SK-N-SH treated with all-trans-retinoic acid at 6 μM for 48 hours (cell line): ENCODE measurements around the gene BTNL9.

Experiments used
- ATAC-seq: fragments of 200-7000 bp; cut with Tn5 transposase; 3 replicates; pipeline ENCODE4 v1.9.1; 2020; ENCODE audit warnings: mild to moderate bottlenecking, moderate library complexity
- ARNTL ChIP-seq: fragments of 450-650 bp; formaldehyde crosslinking; IDR thresholded peaks from 2 replicates; pipeline ENCODE4 v1.5.0; 2020; ENCODE audit warnings: low read depth, mild to moderate bottlenecking, moderate library complexity, borderline replicate concordance
- BACH2 ChIP-seq: fragments of 250-450 bp; sonication (Bioruptor Pico); IDR thresholded peaks from 2 replicates; pipeline ENCODE4 v1.9.0; 2021; ENCODE audit warnings: mild to moderate bottlenecking, borderline replicate concordance
- CSDC2 ChIP-seq: fragments of 250-450 bp; sonication (Bioruptor Pico); IDR thresholded peaks from 2 replicates; pipeline ENCODE4 v1.5.0; 2020; ENCODE audit warnings: mild to moderate bottlenecking, moderate library complexity
- CSRNP3 ChIP-seq: fragments of 250-450 bp; sonication (Bioruptor Pico); IDR thresholded peaks from 2 replicates; pipeline ENCODE4 v1.5.1; 2021; ENCODE audit warnings: mild to moderate bottlenecking, moderate library complexity
- ESRRG ChIP-seq: fragments of 250-450 bp; sonication (Bioruptor Pico); IDR thresholded peaks from 2 replicates; pipeline ENCODE4 v1.6.1; 2021; ENCODE audit warnings: mild to moderate bottlenecking
- GLIS3 ChIP-seq: fragments of 250-450 bp; sonication (Bioruptor Pico); IDR thresholded peaks from 2 replicates; pipeline ENCODE4 v1.5.0; 2020; ENCODE audit warnings: mild to moderate bottlenecking, moderate library complexity
- ISL1 ChIP-seq: fragments of 250-450 bp; sonication (Bioruptor Pico); IDR thresholded peaks from 2 replicates; pipeline ENCODE4 v2.1.2; 2022; ENCODE audit warnings: mild to moderate bottlenecking, moderate library complexity
- OSR1 ChIP-seq: fragments of 250-450 bp; sonication (Bioruptor Pico); IDR thresholded peaks from 2 replicates; pipeline ENCODE4 v1.8.0; 2022; ENCODE audit warnings: moderate library complexity, mild to moderate bottlenecking, inconsistent platforms
- PATZ1 ChIP-seq: fragments of 250-450 bp; sonication (Bioruptor Pico); IDR thresholded peaks from 2 replicates; pipeline ENCODE4 v1.8.0; 2020; ENCODE audit warnings: mild to moderate bottlenecking, moderate library complexity, borderline replicate concordance
- POU6F1 ChIP-seq: fragments of 250-450 bp; sonication (Bioruptor Pico); IDR thresholded peaks from 2 replicates; pipeline ENCODE4 v1.8.0; 2021; ENCODE audit warnings: low read depth, mild to moderate bottlenecking, moderate library complexity, borderline replicate concordance
- PPARA ChIP-seq: fragments of 250-450 bp; sonication (Bioruptor Pico); IDR thresholded peaks from 2 replicates; pipeline ENCODE4 v1.5.0; 2020; ENCODE audit warnings: mild to moderate bottlenecking, borderline replicate concordance
- RARB ChIP-seq: fragments of 250-450 bp; sonication (Bioruptor Pico); IDR thresholded peaks from 2 replicates; pipeline ENCODE4 v1.8.0; 2021; ENCODE audit warnings: mild to moderate bottlenecking, moderate library complexity
- SNAI2 ChIP-seq: fragments of 250-450 bp; sonication (Bioruptor Pico); IDR thresholded peaks from 2 replicates; pipeline ENCODE4 v1.5.0; 2020; ENCODE audit warnings: mild to moderate bottlenecking, moderate library complexity
- TCF4 ChIP-seq: fragments of 250-450 bp; sonication (Bioruptor Pico); IDR thresholded peaks from 2 replicates; pipeline ENCODE4 v1.8.0; 2021; ENCODE audit warnings: mild to moderate bottlenecking, moderate library complexity, borderline replicate concordance
- TOX ChIP-seq: fragments of 250-450 bp; sonication (Bioruptor Pico); IDR thresholded peaks from 2 replicates; pipeline ENCODE4 v1.8.0; 2021; ENCODE audit warnings: mild to moderate bottlenecking, moderate library complexity, borderline replicate concordance
- TSHZ2 ChIP-seq: fragments of 250-450 bp; sonication (Bioruptor Pico); IDR thresholded peaks from 2 replicates; pipeline ENCODE4 v1.5.0; 2020; ENCODE audit warnings: mild to moderate bottlenecking, moderate library complexity
- ZC3H10 ChIP-seq: fragments of 250-450 bp; sonication (Bioruptor Pico); IDR thresholded peaks from 2 replicates; pipeline ENCODE4 v1.5.1; 2021; ENCODE audit warnings: mild to moderate bottlenecking, moderate library complexity
- ZFP3 ChIP-seq: fragments of 250-450 bp; sonication (Bioruptor Pico); IDR thresholded peaks from 2 replicates; pipeline ENCODE4 v1.5.0; 2020; ENCODE audit warnings: mild to moderate bottlenecking, moderate library complexity
- ZFP30 ChIP-seq: fragments of 450-650 bp; formaldehyde crosslinking; IDR thresholded peaks from 2 replicates; pipeline ENCODE4 v1.5.0; 2022; ENCODE audit warnings: mild to moderate bottlenecking, moderate library complexity
- ZNF70 ChIP-seq: fragments of 450-650 bp; formaldehyde crosslinking; IDR thresholded peaks from 2 replicates; pipeline ENCODE4 v1.5.0; 2020; ENCODE audit warnings: mild to moderate bottlenecking, moderate library complexity
- ZNF8 ChIP-seq: fragments of 450-650 bp; formaldehyde crosslinking; IDR thresholded peaks from 2 replicates; pipeline ENCODE4 v1.5.0; 2020; ENCODE audit warnings: mild to moderate bottlenecking, moderate library complexity

BTNL9 gene

GRCh38 chr5:181064987-181065386, 24.9 kb downstream of the BTNL9 start:
- ATAC-seq = no peak
- TF ChIP-seq GLIS3 (no peak), PATZ1 (no peak), POU6F1 (CRISPR knock-in tag) (no peak), ZFP3 (CRISPR knock-in tag) (no peak), ISL1 (CRISPR knock-in tag) (no peak), BACH2 (CRISPR knock-in tag) (no peak), TOX (CRISPR knock-in tag) (no peak), ZC3H10 (CRISPR knock-in tag) (no peak), ZNF8 (CRISPR knock-in tag) (no peak), OSR1 (CRISPR knock-in tag) (no peak), CSRNP3 (no peak), ARNTL (CRISPR knock-in tag) (no peak), ZFP30 (no peak), TCF4 (no peak)

GRCh38 chr5:181069767-181070491, 29.9 kb downstream of the BTNL9 start:
- TF ChIP-seq ZNF8 (CRISPR knock-in tag) = no peak
- no peak for TF ChIP-seq ESRRG (CRISPR knock-in tag)
- no peak for TF ChIP-seq POU6F1 (CRISPR knock-in tag)
- no peak for TF ChIP-seq RARB (CRISPR knock-in tag)
- TF ChIP-seq PPARA (CRISPR knock-in tag) = no peak
- TF ChIP-seq CSDC2 (CRISPR knock-in tag) = no peak
- TF ChIP-seq SNAI2 (CRISPR knock-in tag) = no peak
- no peak for TF ChIP-seq TSHZ2
- no peak for TF ChIP-seq ZFP30
- TF ChIP-seq OSR1 (CRISPR knock-in tag) = no peak
- ATAC-seq = peak; percentile 86

- no peak for ATAC-seq
- TF ChIP-seq CSDC2 (CRISPR knock-in tag) (no peak), BACH2 (CRISPR knock-in tag) (no peak), ZNF8 (CRISPR knock-in tag) (no peak), TCF4 (no peak), TOX (CRISPR knock-in tag) (no peak), ZFP3 (CRISPR knock-in tag) (no peak), RARB (CRISPR knock-in tag) (no peak), ISL1 (CRISPR knock-in tag) (no peak), PATZ1 (no peak), ZNF70 (CRISPR knock-in tag) (no peak), TSHZ2 (no peak)
Measured at GRCh38 chr5:181070523-181070922, 30.5 kb downstream of the BTNL9 start.
